H54 (cell line): ENCODE data around the gene LSM12.

Source experiments
- DNase-seq: peaks from one replicate; pipeline ENCODE4 v3.0.0; 2011; ENCODE audit warnings: low spot score, mixed read lengths; ENCODE audit not compliant: insufficient read length
- FAIRE-seq: peaks from 3 replicates; lab custom pipeline; 2011; peaks lifted over from hg19 to GRCh38; lab: Jason Lieb, UNC
- POLR2A ChIP-seq: IDR thresholded peaks from 2 replicates; pipeline ENCODE4 v1.6.1; 2011; ENCODE audit warnings: low read depth, mild to moderate bottlenecking, low read length

Gene LSM12

GRCh38 chr17:44087319-44087718, 20.8 kb upstream of the LSM12 start:
- DNase-seq (no peak), FAIRE-seq (no peak)
- TF ChIP-seq POLR2A, result no peak

GRCh38 chr17:44086364-44087311, 20.2 kb upstream of the LSM12 start:
- peak; percentile 95 for DNase-seq
- FAIRE-seq, result no peak
- no peak for TF ChIP-seq POLR2A

- DNase-seq, result no peak
These were observed 19.4 kb upstream of the LSM12 start for GRCh38 chr17:44085908-44086307.

GRCh38 chr17:44084921-44085320, 18.4 kb upstream of the LSM12 start:
- no peak for TF ChIP-seq POLR2A
- no peak for FAIRE-seq
- DNase-seq, result no peak

More at GRCh38 chr17:44085908-44086307, 19.4 kb upstream of the LSM12 start:
- no peak for FAIRE-seq
- TF ChIP-seq POLR2A, result no peak

GRCh38 chr17:44084131-44084538, 17.7 kb upstream of the LSM12 start:
- no peak for DNase-seq
- FAIRE-seq, result no peak
- TF ChIP-seq POLR2A, result no peak

GRCh38 chr17:44083250-44083849, 16.9 kb upstream of the LSM12 start:
- FAIRE-seq, result no peak
- no peak for DNase-seq
- TF ChIP-seq POLR2A, result no peak

- no peak for DNase-seq
- no peak for FAIRE-seq
- TF ChIP-seq POLR2A, result no peak
These were observed 15.9 kb upstream of the LSM12 start for GRCh38 chr17:44082256-44082927.

GRCh38 chr17:44081681-44082080, 15.2 kb upstream of the LSM12 start:
- DNase-seq (no peak), FAIRE-seq (no peak)

GRCh38 chr17:44079877-44080821, 13.7 kb upstream of the LSM12 start:
- FAIRE-seq (no peak), DNase-seq (no peak)
- TF ChIP-seq POLR2A, result no peak

More at GRCh38 chr17:44081681-44082080, 15.2 kb upstream of the LSM12 start:
- TF ChIP-seq POLR2A, result no peak

GRCh38 chr17:44078412-44078811, 11.9 kb upstream of the LSM12 start:
- FAIRE-seq (no peak), DNase-seq (no peak)
- no peak for TF ChIP-seq POLR2A

GRCh38 chr17:44077595-44077909, 11.1 kb upstream of the LSM12 start:
- no peak for FAIRE-seq
- TF ChIP-seq POLR2A, result no peak

GRCh38 chr17:44076716-44077594, 10.5 kb upstream of the LSM12 start:
- DNase-seq (no peak), FAIRE-seq (no peak)
- TF ChIP-seq POLR2A, result no peak

More at GRCh38 chr17:44077595-44077909, 11.1 kb upstream of the LSM12 start:
- no peak for DNase-seq
